ENCODE results near the gene MAGI1.

- no peak for TF ChIP-seq CTCF (IDR thresholded peaks at IDR 0.05)
- TF ChIP-seq POLR2AphosphoS5 (IDR thresholded peaks at IDR 0.05), result no peak
- no peak for TF ChIP-seq EP300 (IDR thresholded peaks at IDR 0.05)
- no peak for TF ChIP-seq POLR2A (IDR thresholded peaks at IDR 0.05)
These were observed 409.7 kb downstream of the MAGI1 start for GRCh38 chr3:65628978-65629377.
